H7 (cell line): ENCODE measurements around the gene TPBGL. TPM values are rescaled to one million over a fixed set of nuclear protein-coding genes. Genes with fewer than 3 reads are reported as not detected.

Experiments used
- DNase-seq: peaks from one replicate; pipeline ENCODE4 v3.0.0; 2012
- H3K27me3 ChIP-seq: 2 replicates; pipeline ENCODE4 v1.6.0; 2011; ENCODE audit warnings: mild to moderate bottlenecking, low read length; ENCODE audit not compliant: control insufficient read depth, insufficient read depth
- H3K36me3 ChIP-seq: replicated peaks from 2 replicates; pipeline ENCODE4 v1.5.1; 2011; ENCODE audit warnings: low read length; ENCODE audit not compliant: control insufficient read depth, insufficient read depth
- H3K4me3 ChIP-seq: 2 replicates; pipeline ENCODE4 v1.5.1; 2011; ENCODE audit warnings: low read depth, mild to moderate bottlenecking, control low read depth, low read length, moderate library complexity; ENCODE audit not compliant: insufficient read depth
- total RNA-seq: library from RNA; depleted of rRNA; stranded (reverse); fragments of >200 nt; shearing (Covaris generic); gene quantifications from 2 replicates; pipeline ENCODE4 v1.2.3, GENCODE V29; 2014

TPBGL gene
- total RNA-seq, 1 experiment from 2014 or later, result not detected

DNA sequence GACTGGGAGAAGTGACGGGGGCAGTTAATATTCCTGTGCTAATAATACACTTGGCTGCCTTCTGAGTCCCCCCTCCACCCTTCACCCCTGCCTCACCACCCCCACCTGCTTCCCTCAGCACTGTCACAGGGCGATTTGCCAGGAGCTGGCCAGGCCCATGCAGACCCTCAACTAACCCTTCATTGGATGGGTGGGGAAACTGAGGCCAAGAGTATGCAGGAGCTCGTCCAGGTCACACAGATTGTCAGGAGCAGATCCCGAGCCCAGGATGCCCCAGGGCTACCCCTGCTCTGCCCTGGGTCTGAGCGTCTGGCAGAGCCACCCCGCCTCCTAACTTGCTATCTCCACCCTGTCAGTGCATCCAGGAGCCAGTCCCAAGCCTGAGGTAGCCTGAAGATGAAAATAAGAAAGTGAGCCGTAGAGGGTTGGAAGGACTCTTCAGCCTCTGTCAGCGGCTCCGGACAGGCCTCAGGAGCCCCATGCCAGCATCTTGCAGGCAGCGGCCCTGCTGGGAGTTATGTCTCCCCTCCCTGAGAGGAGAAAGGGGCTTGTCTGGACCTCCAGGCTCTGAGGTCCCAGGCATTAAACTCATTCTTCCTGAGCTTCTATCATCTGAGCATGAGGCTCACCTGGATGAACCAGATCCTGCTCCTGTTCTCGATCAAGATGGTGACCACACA lies 6.2 kb downstream of the TPBGL start:
- H3K4me3 ChIP-seq, result no peak overlapping the region

DNA sequence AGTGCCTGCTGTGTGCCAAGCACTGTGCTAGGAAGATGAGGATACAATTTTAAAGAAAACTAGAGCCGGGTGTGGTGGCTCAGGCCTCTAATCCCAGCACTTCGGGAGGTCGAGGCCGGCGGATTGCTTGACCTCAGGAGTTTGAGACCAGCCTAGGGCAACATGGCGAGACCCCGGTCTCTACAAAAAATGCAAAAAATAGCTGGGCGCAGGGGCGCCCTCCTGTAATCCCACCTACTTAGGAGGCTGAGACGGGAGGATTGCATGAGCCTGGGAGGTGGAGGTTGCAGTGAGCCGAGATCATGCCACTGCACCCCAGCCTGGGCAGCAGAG lies 8.3 kb downstream of the TPBGL start:
- no peaks in the 10 kb centered on the region for H3K36me3 ChIP-seq
- no peak for DNase-seq
- peaks cover 10% of the 10 kb centered on the region for H3K27me3 ChIP-seq
- no peak overlapping the region for H3K4me3 ChIP-seq

More for the DNA sequence above, 6.2 kb downstream of the TPBGL start:
- no peaks in the 10 kb centered on the region for H3K36me3 ChIP-seq
- no peak for DNase-seq
- peaks cover 31% of the 10 kb centered on the region for H3K27me3 ChIP-seq

DNA sequence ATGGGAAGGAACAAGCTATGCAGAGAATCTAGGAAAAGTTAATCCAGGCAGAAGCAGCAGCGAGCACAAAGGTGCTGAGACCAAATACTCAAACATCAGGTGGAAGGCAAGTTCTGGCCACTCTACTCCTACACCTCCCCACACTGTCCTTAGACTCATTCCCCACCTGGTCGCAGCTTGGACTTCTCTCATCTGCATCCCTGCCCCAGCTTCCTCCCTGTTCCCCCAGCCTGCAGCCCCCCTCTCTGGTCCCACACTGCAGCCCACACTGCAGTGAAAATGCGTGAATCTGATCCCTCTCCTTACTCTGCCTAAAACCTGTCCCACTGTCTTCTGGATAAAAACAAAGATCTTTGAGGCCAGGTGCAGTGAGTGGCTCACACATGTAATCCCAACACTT lies 9.1 kb downstream of the TPBGL start:
- Histone ChIP-seq H3K4me3 (no peak overlapping the region), H3K27me3 (peaks cover 3% of the 10 kb centered on the region; the same call in 1 of the 2 replicates), H3K36me3 (no peaks in the 10 kb centered on the region)
- no peak for DNase-seq

DNA sequence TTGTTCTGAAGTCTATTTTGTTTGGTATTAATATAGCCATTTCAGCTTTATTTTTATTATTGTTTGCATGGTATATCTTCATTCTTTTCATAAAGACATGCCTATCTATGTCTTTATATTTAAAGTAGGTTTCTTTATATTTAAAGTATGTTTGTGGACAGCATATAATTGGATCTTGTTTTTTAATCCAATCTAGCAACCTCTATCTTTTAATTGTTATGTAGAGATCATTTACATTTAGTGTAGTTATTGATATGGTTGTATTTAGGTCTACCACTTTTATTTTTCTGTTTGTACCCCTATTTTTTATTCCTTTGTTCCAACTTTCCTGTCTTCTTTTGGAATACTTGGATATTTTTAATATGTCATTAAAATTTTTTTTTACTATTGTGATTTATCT lies 13.8 kb downstream of the TPBGL start:
- DNase-seq, result no peak
- H3K27me3 ChIP-seq, result peaks cover 3% of the 10 kb centered on the region; the same call in 1 of the 2 replicates
- H3K36me3 ChIP-seq, result no peaks in the 10 kb centered on the region
- no peak overlapping the region for H3K4me3 ChIP-seq

DNA sequence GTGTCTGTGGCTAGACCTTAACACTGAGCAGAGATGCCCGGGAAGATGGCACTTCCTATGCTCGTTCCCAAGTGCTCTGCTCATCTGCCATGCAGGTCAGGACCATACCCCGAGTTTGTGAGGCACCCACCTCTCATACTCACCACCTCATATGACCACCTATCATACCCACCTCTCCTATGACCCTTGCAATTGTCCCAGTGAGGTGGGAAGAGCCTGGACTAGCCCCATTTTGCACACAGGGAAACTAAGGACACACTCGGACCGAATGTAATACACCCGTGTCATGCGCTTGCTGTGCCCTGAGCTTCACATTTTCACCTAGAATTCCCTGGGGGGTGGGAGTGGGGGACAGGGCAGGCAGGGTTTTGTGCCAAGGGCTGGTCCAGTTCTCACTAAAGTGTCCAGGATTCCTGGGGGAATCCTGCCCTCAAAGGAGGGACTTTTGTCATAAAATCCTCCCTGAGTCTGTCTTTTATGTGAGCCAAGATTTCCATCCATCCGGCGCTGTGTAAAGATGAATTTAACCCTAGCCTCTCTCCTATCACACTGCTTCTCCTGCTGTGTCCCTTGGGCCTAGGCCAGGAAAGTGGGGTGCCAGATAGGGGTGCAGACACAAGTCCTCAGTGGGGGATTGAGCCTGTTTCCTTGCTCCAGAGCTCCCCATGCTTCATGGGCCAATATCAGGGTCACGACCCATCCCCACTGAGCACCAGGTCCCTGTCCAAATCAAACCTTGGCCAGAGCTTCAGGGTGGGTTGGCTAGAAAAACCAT lies 20.0 kb downstream of the TPBGL start:
- Histone ChIP-seq H3K27me3 (peaks cover 5% of the 10 kb centered on the region; the same call in 1 of the 2 replicates), H3K4me3 (no peak overlapping the region), H3K36me3 (no peaks in the 10 kb centered on the region)
- DNase-seq, result no peak

DNA sequence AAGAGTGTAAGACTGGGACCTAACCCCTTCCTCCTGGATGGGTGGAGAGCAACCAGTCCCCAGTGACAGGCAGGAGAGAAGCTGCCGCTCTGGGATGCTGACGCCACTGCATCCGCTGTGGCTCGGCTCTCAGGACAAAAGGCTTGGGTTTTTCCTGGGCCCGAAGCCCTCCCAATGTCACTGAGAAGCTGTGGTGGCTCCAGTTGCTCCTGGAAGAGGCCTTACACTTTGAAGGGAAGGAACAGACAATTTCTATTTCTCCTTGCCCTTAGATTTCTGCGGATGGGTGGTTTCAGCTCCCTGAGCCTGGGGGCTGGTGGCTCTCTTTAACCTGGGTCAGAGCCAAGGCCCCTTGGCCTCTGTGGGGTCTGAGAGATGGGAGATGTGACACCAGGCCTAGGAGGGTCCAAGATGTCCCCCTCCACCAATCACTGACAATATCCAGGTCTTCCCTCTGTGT lies 21.4 kb downstream of the TPBGL start:
- H3K36me3 ChIP-seq, result no peaks in the 10 kb centered on the region; the same call in 1 of the 2 replicates
- no peak overlapping the region for H3K4me3 ChIP-seq
- H3K27me3 ChIP-seq, result peaks cover 5% of the 10 kb centered on the region; the same call in 1 of the 2 replicates
- DNase-seq, result no peak

DNA sequence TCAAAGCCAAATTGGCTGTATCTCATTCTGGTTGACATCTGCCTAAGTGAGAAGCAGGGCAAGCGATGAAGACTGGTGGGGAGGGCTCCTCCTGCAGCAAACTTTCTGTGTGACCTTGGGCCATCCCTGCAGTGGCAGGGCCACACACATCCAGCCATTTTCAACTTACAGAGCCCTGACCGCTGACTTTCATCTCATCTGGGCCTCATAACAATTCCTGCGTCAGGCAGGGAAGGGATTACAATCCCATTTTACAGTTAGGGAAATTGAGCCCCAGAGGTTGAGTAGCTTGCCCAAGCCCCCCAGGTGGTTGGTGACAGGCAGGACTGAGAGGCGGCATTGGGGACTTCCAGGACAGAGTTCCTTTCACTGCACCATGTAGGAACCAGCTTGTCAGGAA lies 21.9 kb downstream of the TPBGL start:
- Histone ChIP-seq H3K4me3 (no peak overlapping the region), H3K27me3 (peaks cover 4% of the 10 kb centered on the region; the same call in 1 of the 2 replicates), H3K36me3 (no peaks in the 10 kb centered on the region; the same call in 1 of the 2 replicates)
- DNase-seq, result no peak

DNA sequence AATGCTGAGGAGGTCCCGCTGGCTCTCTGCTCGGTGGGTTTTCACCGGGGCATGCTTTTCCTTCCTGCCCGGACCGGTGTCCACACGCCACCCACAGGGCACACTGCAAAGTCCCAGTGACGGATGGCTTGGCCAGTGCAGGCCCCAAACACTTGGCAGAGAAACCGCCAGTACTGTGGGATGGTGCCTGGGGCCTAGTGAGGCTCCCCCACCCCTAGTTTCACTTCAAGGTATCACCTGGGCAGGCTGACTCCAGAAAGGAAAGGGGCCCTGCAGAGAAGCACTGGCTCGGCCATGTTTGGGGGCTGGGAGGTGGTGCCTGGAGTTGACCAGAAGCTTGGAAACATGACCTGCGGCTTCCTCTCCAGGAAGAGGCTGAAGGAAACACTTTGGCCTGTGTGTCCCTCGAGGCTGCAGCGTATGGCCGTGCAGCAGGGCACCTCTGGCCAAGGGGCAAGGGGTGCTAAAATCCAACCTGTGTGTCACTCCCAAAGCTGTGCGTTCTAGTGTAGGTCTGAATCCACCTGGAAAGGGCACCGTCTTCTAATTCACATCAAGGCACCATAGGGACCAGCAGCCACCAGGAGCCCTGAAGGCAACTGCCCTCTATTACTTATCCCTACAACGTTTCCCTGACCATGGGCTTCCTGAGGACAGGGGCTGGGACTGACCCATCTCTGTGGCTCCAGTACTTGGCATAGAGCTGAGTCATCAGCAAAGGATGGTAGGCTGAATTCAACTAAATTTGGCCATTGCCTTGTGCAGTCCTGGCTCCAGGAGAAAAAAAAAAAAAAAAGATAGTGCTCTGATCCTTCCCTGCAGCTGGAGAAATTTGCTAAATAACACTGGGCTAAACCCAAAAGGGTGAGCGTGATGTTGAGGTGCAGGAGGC lies 22.6 kb downstream of the TPBGL start:
- no peak overlapping the region for H3K4me3 ChIP-seq
- H3K36me3 ChIP-seq, result no peaks in the 10 kb centered on the region; the same call in 1 of the 2 replicates
- DNase-seq, result no peak
- H3K27me3 ChIP-seq, result peaks cover 2% of the 10 kb centered on the region; the same call in 1 of the 2 replicates

DNA sequence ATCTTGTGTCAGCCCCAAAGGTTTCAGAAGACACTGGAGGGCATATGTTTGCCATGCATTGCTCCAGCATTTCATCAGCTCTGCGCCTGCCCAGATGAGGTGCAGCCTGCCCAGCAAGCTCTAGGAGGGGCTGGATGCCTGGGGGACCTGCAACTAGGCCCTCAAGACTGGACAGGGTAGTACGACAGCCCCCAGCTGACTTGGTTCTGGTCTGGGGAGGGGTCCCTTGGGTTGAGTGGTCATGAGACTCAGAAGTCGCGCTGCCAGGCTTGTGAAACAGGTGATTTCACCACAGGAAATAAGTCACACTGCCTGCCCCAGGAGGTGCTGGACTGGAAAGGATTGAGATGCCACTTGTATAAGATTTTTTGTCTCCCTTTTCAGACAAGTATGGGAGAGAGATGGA lies 23.4 kb downstream of the TPBGL start:
- Histone ChIP-seq H3K27me3 (peaks cover 2% of the 10 kb centered on the region; the same call in 1 of the 2 replicates), H3K4me3 (no peak overlapping the region), H3K36me3 (no peaks in the 10 kb centered on the region; the same call in 1 of the 2 replicates)
- no peak for DNase-seq

DNA sequence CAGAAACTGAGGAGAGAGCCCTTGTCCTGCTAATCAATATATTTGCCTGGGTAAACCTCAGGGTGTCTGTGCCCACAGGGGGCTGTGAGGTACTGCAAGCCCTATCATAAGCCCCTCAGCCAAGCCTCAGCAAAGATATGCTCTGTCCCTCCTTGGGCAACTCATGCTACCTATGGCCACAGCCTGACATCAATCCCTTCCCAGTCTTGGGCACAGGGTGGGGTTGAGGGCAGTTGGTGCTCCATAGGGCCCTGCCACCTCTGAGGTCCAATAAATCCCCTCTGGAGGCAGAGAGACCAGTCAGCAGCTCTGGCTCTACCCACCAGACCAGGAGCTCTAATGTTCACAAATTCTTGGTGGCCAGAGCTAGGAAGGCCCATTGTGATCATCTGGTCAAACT lies 23.8 kb downstream of the TPBGL start:
- no peak for DNase-seq
- H3K4me3 ChIP-seq, result no peak overlapping the region
- peaks cover 2% of the 10 kb centered on the region; the same call in 1 of the 2 replicates for H3K27me3 ChIP-seq
- no peaks in the 10 kb centered on the region; the same call in 1 of the 2 replicates for H3K36me3 ChIP-seq

DNA sequence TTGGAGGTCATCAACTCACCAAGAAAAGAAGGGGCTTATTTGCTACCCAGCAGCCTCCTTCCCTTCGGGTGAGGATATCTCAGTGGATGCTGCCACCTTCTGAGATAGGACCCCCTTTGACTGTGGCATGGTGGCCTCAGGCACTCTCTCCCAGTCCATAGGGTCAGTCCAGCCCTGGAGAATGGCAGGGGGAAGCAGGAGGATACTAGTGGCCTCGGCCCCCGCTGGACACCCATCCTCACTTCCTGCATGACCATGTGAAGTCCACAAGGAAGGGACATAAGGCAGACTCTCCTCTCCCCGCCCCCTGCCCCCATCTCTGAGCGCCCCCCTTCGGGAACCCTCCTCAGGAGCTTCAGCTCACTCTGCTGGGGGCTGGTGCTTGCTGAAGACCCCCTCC lies 24.4 kb downstream of the TPBGL start:
- no peak for DNase-seq

DNA sequence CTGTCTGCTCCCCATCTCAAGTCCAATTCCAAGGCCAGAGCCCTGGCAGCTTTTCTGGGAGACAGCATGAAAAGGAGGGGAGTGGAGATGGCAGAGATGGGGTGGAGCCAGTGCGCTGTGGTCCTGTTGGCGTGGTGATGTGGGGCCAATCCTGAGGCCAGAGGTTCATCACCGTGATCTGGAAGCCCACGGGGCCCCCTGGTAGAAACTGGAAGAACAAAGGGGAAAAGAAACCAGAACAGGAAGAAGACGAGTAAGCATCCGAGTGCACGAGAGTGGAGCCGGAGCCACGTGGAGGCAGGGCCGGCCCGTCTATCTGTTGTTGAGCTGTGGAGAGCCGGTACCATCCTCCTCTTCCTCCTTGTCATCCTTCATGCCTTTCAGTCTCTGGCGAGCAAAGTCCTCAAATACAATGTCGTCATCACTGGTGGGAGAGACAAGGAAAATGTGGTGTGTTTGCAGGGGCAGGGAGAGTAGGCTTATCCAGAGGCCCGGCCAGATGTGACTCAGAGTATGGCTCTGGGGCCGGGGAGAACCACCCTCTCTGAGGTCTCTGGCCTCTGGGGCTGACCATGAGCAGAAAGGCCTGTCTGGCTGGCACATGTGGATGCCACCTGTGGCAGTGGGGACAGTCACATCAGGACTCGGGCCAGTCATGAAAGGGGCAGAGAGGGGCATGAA lies 25.4 kb downstream of the TPBGL start:
- no peak for DNase-seq
- Histone ChIP-seq H3K36me3 (no peaks in the 10 kb centered on the region; the same call in 1 of the 2 replicates), H3K27me3 (no peaks in the 10 kb centered on the region), H3K4me3 (no peak overlapping the region)

More for the DNA sequence above, 24.4 kb downstream of the TPBGL start:
- Histone ChIP-seq H3K36me3 (no peaks in the 10 kb centered on the region; the same call in 1 of the 2 replicates), H3K4me3 (no peak overlapping the region), H3K27me3 (peaks cover 2% of the 10 kb centered on the region; the same call in 1 of the 2 replicates)

DNA sequence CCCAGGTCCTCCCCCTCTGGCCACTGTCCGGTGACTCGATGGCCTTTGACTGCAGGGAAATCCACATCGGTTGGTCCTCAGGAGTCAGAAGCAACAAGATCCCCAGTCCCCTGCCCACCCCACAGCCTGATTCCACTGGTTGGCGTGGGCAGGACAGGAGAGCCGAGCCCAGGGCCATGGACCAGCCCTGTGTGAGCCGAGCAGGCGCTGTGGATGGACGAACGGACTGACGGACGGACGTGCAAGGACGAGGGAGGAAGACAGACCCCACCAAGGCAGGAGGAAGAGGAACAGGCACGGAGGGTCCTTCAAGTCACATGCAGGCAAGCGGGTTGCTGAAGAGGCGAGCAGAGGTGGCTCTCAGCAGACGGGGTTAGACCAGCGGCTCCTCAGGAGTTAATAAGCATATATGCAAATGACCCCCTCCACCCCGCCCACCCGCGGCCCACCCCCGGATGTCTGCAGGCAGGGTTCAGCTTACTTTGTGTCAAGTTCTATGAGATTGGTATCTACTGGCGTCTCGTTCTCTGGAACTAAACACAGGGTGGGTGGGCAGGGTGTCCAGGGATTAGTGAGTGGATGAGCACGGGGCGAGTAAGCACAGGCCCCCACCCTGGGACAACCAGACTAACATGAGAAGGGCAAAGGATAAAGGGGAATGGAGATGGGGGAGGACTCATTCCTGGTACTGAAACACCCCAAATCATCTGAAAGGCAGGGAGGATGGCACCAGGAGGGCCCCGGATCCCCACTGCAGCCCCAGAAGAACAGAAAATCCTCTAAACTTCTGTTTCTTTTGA lies 26.8 kb downstream of the TPBGL start:
- peak; percentile 92 for DNase-seq
- Histone ChIP-seq H3K36me3 (no peaks in the 10 kb centered on the region; the same call in 1 of the 2 replicates), H3K4me3 (no peak overlapping the region), H3K27me3 (no peaks in the 10 kb centered on the region)
